H9 (cell line): ENCODE measurements around the gene RAB35. TPM values are rescaled to one million over a fixed set of nuclear protein-coding genes. Genes with fewer than 3 reads are reported as not detected.
"Not testable (repeated sequence)": the region's sequence is repeated elsewhere in the genome, so short reads cannot be mapped to it uniquely, and the experiment has no call there.

Source experiments
- DNase-seq: peaks from one replicate; pipeline ENCODE4 v3.0.0-alpha.2; 2017
- H2AFZ ChIP-seq: one replicate; pipeline ENCODE4 v1.6.1; 2013; ENCODE audit warnings: mild to moderate bottlenecking, low read length, control low read depth, moderate library complexity
- H2AK5ac ChIP-seq: 2 replicates; pipeline ENCODE4 v1.6.1; 2013; ENCODE audit warnings: low read length, control low read depth, mixed read lengths; ENCODE audit not compliant: insufficient read length
- H2BK120ac ChIP-seq: one replicate; pipeline ENCODE4 v1.6.1; 2013; ENCODE audit warnings: low read depth, mild to moderate bottlenecking, low read length, control low read depth, inconsistent platforms; ENCODE audit not compliant: poor library complexity, severe bottlenecking
- H2BK12ac ChIP-seq: 2 replicates; pipeline ENCODE4 v1.6.1; 2013; ENCODE audit warnings: low read length, control low read depth, mixed read lengths, low read depth; ENCODE audit not compliant: insufficient read length
- H2BK15ac ChIP-seq: 2 replicates; pipeline ENCODE4 v1.6.1; 2013; ENCODE audit warnings: low read depth, low read length, control low read depth
- H2BK20ac ChIP-seq: one replicate; pipeline ENCODE4 v1.6.1; 2013; ENCODE audit warnings: low read depth, mild to moderate bottlenecking, low read length, control low read depth, inconsistent platforms; ENCODE audit not compliant: poor library complexity, severe bottlenecking
- H2BK5ac ChIP-seq: 2 replicates; pipeline ENCODE4 v1.6.1; 2013; ENCODE audit warnings: low read length, control low read depth, mixed read lengths; ENCODE audit not compliant: insufficient read length
- H3K14ac ChIP-seq: 2 replicates; pipeline ENCODE4 v1.6.1; 2013; ENCODE audit warnings: low read length, control low read depth; ENCODE audit not compliant: insufficient read depth
- H3K18ac ChIP-seq: 2 replicates; pipeline ENCODE4 v1.6.1; 2013; ENCODE audit warnings: low read depth, mild to moderate bottlenecking, mixed read lengths, low read length, control low read depth; ENCODE audit not compliant: insufficient read length
- H3K23ac ChIP-seq: 2 replicates; pipeline ENCODE4 v1.6.1; 2013; ENCODE audit warnings: low read length, control low read depth, mixed read lengths, low read depth; ENCODE audit not compliant: insufficient read length
- H3K23me2 ChIP-seq: 2 replicates; pipeline ENCODE4 v1.6.1; 2013; ENCODE audit warnings: low read depth, mild to moderate bottlenecking, mixed read lengths, low read length, control low read depth; ENCODE audit not compliant: insufficient read length, poor library complexity, severe bottlenecking
- H3K27ac ChIP-seq: 2 replicates; pipeline ENCODE4 v1.5.1; 2013; ENCODE audit warnings: low read length, control low read depth, mixed read lengths, low read depth; ENCODE audit not compliant: insufficient read length
- H3K27me3 ChIP-seq: 2 replicates; pipeline ENCODE4 v1.6.1; 2013; ENCODE audit warnings: low read length, control low read depth, inconsistent platforms; ENCODE audit not compliant: insufficient read depth
- H3K4ac ChIP-seq: 2 replicates; pipeline ENCODE4 v1.6.1; 2013; ENCODE audit warnings: low read depth, mild to moderate bottlenecking, control low read depth, inconsistent platforms, low read length, moderate library complexity
- H3K4me1 ChIP-seq: 2 replicates; pipeline ENCODE4 v1.6.1; 2013; ENCODE audit warnings: low read length, control low read depth, inconsistent platforms; ENCODE audit not compliant: insufficient read depth
- H3K4me2 ChIP-seq: 2 replicates; pipeline ENCODE4 v1.6.1; 2013; ENCODE audit warnings: low read length, control low read depth, mixed read lengths; ENCODE audit not compliant: insufficient read length, insufficient read depth
- H3K56ac ChIP-seq: 2 replicates; pipeline ENCODE4 v1.6.1; 2013; ENCODE audit warnings: low read depth, mild to moderate bottlenecking, mixed read lengths, low read length, control low read depth; ENCODE audit not compliant: insufficient read length
- H3K79me1 ChIP-seq: 2 replicates; pipeline ENCODE4 v1.6.1; 2013; ENCODE audit warnings: low read depth, mild to moderate bottlenecking, moderate library complexity, low read length, control low read depth, inconsistent platforms; ENCODE audit not compliant: insufficient read depth, poor library complexity, severe bottlenecking
- H3K79me2 ChIP-seq: 2 replicates; pipeline ENCODE4 v1.6.1; 2013; ENCODE audit warnings: low read length, control low read depth, inconsistent platforms; ENCODE audit not compliant: insufficient read depth
- H3K9ac ChIP-seq: 2 replicates; pipeline ENCODE4 v1.6.1; 2013; ENCODE audit warnings: low read length, control low read depth, mixed read lengths; ENCODE audit not compliant: insufficient read length; ENCODE audit errors: extremely low read depth
- H3K9me3 ChIP-seq: one replicate; pipeline ENCODE4 v1.6.1; 2013; ENCODE audit warnings: low read depth, low read length, inconsistent platforms; ENCODE audit not compliant: control insufficient read depth
- H3T11ph ChIP-seq: one replicate; pipeline ENCODE4 v1.6.1; 2013; ENCODE audit warnings: mild to moderate bottlenecking, low read length, control low read depth, inconsistent platforms
- H4K20me1 ChIP-seq: one replicate; pipeline ENCODE4 v1.6.1; 2013; ENCODE audit not compliant: control insufficient read depth, insufficient read length, insufficient read depth
- H4K5ac ChIP-seq: 2 replicates; pipeline ENCODE4 v1.6.1; 2013; ENCODE audit warnings: low read depth, mild to moderate bottlenecking, mixed read lengths, low read length, control low read depth; ENCODE audit not compliant: insufficient read length
- H4K8ac ChIP-seq: replicated peaks from 2 replicates; pipeline ENCODE4 v1.6.1; 2013; ENCODE audit warnings: low read length, control low read depth, mixed read lengths, low read depth; ENCODE audit not compliant: insufficient read length
- H4K91ac ChIP-seq: 2 replicates; pipeline ENCODE4 v1.6.1; 2013; ENCODE audit warnings: low read depth, mild to moderate bottlenecking, moderate library complexity, mixed read lengths, low read length, control low read depth; ENCODE audit not compliant: insufficient read length
- H3K27ac Mint-ChIP-seq, 3 experiments: 2 replicates in 2 of 3; 3 replicates in 1 of 3; pipeline ENCODE4 v1.8.0; 2020 to 2021; ENCODE audit warnings: mixed read lengths in 3 of 3, mild to moderate bottlenecking in 1 of 3, moderate library complexity in 1 of 3
- H3K27me3 Mint-ChIP-seq: 2 replicates; pipeline ENCODE4 v1.8.0; 2021; ENCODE audit warnings: low read depth, mild to moderate bottlenecking, moderate library complexity, mixed read lengths
- H3K36me3 Mint-ChIP-seq, 3 experiments: 2 replicates in 2 of 3; 3 replicates in 1 of 3; pipeline ENCODE4 v1.8.0; 2020 to 2021; ENCODE audit warnings: low read depth in 3 of 3, mixed read lengths in 3 of 3; ENCODE audit not compliant: insufficient read depth in 1 of 3
- H3K4me1 Mint-ChIP-seq, 2 experiments: 2 replicates each; pipeline ENCODE4 v1.8.0; 2020; ENCODE audit warnings: mixed read lengths in 2 of 2
- H3K4me3 Mint-ChIP-seq, 2 experiments: 2 replicates in 1 of 2; 3 replicates in 1 of 2; pipeline ENCODE4 v1.8.0; 2020 to 2021; ENCODE audit warnings: mild to moderate bottlenecking in 2 of 2, mixed read lengths in 2 of 2, moderate library complexity in 1 of 2
- H3K9me3 Mint-ChIP-seq, 2 experiments: 2 replicates in 1 of 2; 3 replicates in 1 of 2; pipeline ENCODE4 v1.8.0; 2020; ENCODE audit warnings: mild to moderate bottlenecking in 2 of 2, mixed read lengths in 2 of 2, moderate library complexity in 1 of 2
- WGBS: extraction: QIAGEN DNeasy Blood & Tissue Kit; methylation state at CpG from one replicate; pipeline ENCODE4 v1.1.7; 2013; ENCODE audit warnings: missing lambda C conversion rate, low lambda C conversion rate, mixed read lengths; ENCODE audit not compliant: insufficient read length; ENCODE audit errors: extremely low coverage; 5-methylcytosine and 5-hydroxymethylcytosine counted together
- total RNA-seq: library from RNA; stranded (reverse); gene quantifications from 2 replicates; pipeline ENCODE4 v1.2.1, GENCODE V29; 2021
- TF ChIP-seq, protein P1 (sequence below): fragments of 200-600 bp; sonication (generic); conservative IDR thresholded peaks from 3 replicates; pipeline ENCODE4 v1.8.0; 2021; ENCODE audit warnings: antibody characterized with exemption, mild to moderate bottlenecking

RAB35 gene
- total RNA-seq, 1 experiment from 2014 or later: 60.0 TPM

DNA sequence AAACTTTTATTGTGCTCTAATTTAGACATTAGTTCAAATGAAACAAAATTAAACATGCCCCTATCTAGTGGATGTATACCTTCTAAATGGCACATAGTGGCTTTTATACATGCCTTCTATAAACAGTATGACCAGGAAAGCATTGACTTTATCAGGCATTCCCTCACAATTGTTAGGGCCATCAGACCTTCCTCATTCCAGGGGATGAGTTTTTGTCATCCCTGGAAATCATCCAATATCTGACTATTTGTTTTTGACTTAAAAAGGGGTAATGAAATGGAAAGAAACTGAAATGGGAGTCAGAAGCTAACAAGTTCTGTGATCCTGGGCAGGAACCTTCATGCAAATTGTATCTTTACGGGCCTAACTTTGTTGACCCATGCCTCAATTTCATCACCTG lies 69.5 kb downstream of the RAB35 start:
- Histone ChIP-seq H3K18ac (no peak overlapping the region), H3K9ac (no peak overlapping the region), H2BK15ac (no peak overlapping the region), H3K79me1 (no peaks in the 10 kb centered on the region), H4K8ac (no peak overlapping the region), H2BK5ac (no peak overlapping the region), H3K14ac (no peak overlapping the region), H2BK120ac (no peak overlapping the region), H3K27ac (no peak overlapping the region), H3T11ph (no peak overlapping the region), H2AK5ac (no peak overlapping the region), H3K23me2 (no peaks in the 10 kb centered on the region), H3K56ac (no peak overlapping the region), H4K5ac (no peak overlapping the region), H3K4me2 (no peak overlapping the region), H3K9me3 (no peaks in the 10 kb centered on the region), H3K4ac (no peak overlapping the region), H4K91ac (no peak overlapping the region), H3K23ac (no peak overlapping the region), H3K27me3 (no peaks in the 10 kb centered on the region), H4K20me1 (no peaks in the 10 kb centered on the region), H3K4me1 (no peaks in the 10 kb centered on the region), H2BK20ac (no peak overlapping the region), H2BK12ac (no peak overlapping the region), H2AFZ (no peak overlapping the region), H3K79me2 (no peaks in the 10 kb centered on the region)
- H3K4me1 Mint-ChIP-seq: peaks cover 5 to 6% of the 10 kb centered on the region in 2 experiments; a peak in 2 of 4 replicates
- no peak overlapping the region for H3K27ac Mint-ChIP-seq
- H3K36me3 Mint-ChIP-seq: peaks cover 0 to 4% (median 4%) of the 10 kb centered on the region in 3 experiments; a peak in 4 of 7 replicates
- TF ChIP-seq, protein P1, sequence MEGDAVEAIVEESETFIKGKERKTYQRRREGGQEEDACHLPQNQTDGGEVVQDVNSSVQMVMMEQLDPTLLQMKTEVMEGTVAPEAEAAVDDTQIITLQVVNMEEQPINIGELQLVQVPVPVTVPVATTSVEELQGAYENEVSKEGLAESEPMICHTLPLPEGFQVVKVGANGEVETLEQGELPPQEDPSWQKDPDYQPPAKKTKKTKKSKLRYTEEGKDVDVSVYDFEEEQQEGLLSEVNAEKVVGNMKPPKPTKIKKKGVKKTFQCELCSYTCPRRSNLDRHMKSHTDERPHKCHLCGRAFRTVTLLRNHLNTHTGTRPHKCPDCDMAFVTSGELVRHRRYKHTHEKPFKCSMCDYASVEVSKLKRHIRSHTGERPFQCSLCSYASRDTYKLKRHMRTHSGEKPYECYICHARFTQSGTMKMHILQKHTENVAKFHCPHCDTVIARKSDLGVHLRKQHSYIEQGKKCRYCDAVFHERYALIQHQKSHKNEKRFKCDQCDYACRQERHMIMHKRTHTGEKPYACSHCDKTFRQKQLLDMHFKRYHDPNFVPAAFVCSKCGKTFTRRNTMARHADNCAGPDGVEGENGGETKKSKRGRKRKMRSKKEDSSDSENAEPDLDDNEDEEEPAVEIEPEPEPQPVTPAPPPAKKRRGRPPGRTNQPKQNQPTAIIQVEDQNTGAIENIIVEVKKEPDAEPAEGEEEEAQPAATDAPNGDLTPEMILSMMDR: no peak
- WGBS: no CpG with 5 or more reads among the region's 1 CpG
- no peaks in the 10 kb centered on the region for H3K27me3 Mint-ChIP-seq
- peaks cover 0 to under 1% of the 10 kb centered on the region in 2 experiments; a peak in 2 of 5 replicates for H3K9me3 Mint-ChIP-seq
- DNase-seq: no peak
- no peak overlapping the region for H3K4me3 Mint-ChIP-seq

DNA sequence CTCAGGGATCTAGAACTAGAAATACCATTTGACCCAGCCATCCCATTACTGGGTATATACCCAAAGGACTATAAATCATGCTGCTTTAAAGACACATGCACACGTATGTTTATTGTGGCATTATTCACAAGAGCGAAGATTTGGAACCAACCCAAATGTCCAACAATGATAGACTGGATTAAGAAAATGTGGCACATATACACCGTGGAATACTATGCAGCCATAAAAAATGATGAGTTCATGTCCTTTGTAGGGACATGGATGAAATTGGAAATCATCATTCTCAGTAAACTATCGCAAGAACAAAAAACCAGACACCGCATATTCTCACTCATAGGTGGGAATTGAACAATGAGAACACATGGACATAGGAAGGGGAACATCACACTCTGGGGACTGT lies 71.2 kb downstream of the RAB35 start:
- H4K8ac ChIP-seq: not testable (repeated sequence)

More for the DNA sequence above, 71.2 kb downstream of the RAB35 start:
- DNase-seq, H2BK5ac ChIP-seq, H2AFZ ChIP-seq, H3K27ac ChIP-seq, H3K4me2 ChIP-seq, H3K56ac ChIP-seq, H3K4me1 ChIP-seq, H3K4me3 Mint-ChIP-seq, H3K79me1 ChIP-seq, H4K5ac ChIP-seq, H2BK12ac ChIP-seq, H3K18ac ChIP-seq, H2BK15ac ChIP-seq, H2BK20ac ChIP-seq, H2AK5ac ChIP-seq, H3K23me2 ChIP-seq, H3K27me3 Mint-ChIP-seq, H3T11ph ChIP-seq, H3K9ac ChIP-seq, H3K23ac ChIP-seq, H3K27ac Mint-ChIP-seq, H3K14ac ChIP-seq, H3K9me3 Mint-ChIP-seq, H3K4ac ChIP-seq, H2BK120ac ChIP-seq, H4K20me1 ChIP-seq, H3K36me3 Mint-ChIP-seq, H3K79me2 ChIP-seq, H4K91ac ChIP-seq, H3K9me3 ChIP-seq, H3K27me3 ChIP-seq: not testable (repeated sequence)
- no CpG with 5 or more reads among the region's 5 CpGs for WGBS
- peaks cover 15 to 20% of the 10 kb centered on the region in 2 experiments for H3K4me1 Mint-ChIP-seq
